Stomach smooth muscle (tissue), 2 donors: ENCODE data around the gene GRB14.

Experiments
- H3K27ac ChIP-seq: one replicate; pipeline ENCODE4 v1.7.0; 2013; ENCODE audit warnings: mild to moderate bottlenecking, low read length, inconsistent platforms
- H3K27me3 ChIP-seq, 2 donors: one replicate each; pipeline ENCODE4 v1.7.0; 2013; ENCODE audit warnings: low read length in 2 of 2; ENCODE audit not compliant: insufficient read depth in 2 of 2, control insufficient read depth in 1 of 2
- H3K36me3 ChIP-seq, 2 donors: one replicate each; pipeline ENCODE4 v1.7.0; 2013; ENCODE audit warnings: low read length in 2 of 2; ENCODE audit not compliant: control insufficient read depth in 2 of 2, insufficient read depth in 2 of 2
- H3K4me1 ChIP-seq: one replicate; pipeline ENCODE4 v1.7.0; 2013; ENCODE audit warnings: low read length; ENCODE audit not compliant: control insufficient read depth, insufficient read depth
- H3K4me3 ChIP-seq, 2 donors: one replicate each; pipeline ENCODE4 v1.7.0; 2013; ENCODE audit warnings: low read length in 2 of 2
- H3K9ac ChIP-seq, 2 donors: one replicate each; pipeline ENCODE4 v1.7.0; 2013; ENCODE audit warnings: low read length in 2 of 2, mild to moderate bottlenecking in 1 of 2
- H3K9me3 ChIP-seq, 2 donors: one replicate each; pipeline ENCODE4 v1.7.0; 2013; ENCODE audit warnings: low read length in 2 of 2; ENCODE audit not compliant: control insufficient read depth in 2 of 2
- donor health status: healthy.
- donor health status: Pancreatic carcinoma.

The GRB14 gene

GRCh38 chr2:164620873-164621763 lies at the start of gene GRB14:
Gene GRB14, minus strand, starts transcription at chr2:164621482. Its CDS starts 173 bp downstream, at chr2:164621309.
- H3K27ac ChIP-seq: no peak within 1 kb of the TSS
- H3K9me3 ChIP-seq: no peaks in the 10 kb centered on the region
- H3K36me3 ChIP-seq: no peaks in the 10 kb centered on the region
- H3K4me1 ChIP-seq: peaks cover 14% of the 10 kb centered on the region
- H3K9ac ChIP-seq: no peak within 1 kb of the TSS
- peak within 1 kb of the TSS; percentile 67 to 76 for H3K4me3 ChIP-seq
- H3K27me3 ChIP-seq: peaks cover 0 to 3% of the 10 kb centered on the region in 2 donors

- Histone ChIP-seq H3K9me3 (no peaks in the 10 kb centered on the region), H3K27me3 (no peaks in the 10 kb centered on the region), H3K27ac (no peak overlapping the region), H3K4me3 (no peak overlapping the region), H3K9ac (no peak overlapping the region), H3K4me1 (no peaks in the 10 kb centered on the region), H3K36me3 (no peaks in the 10 kb centered on the region)
Observed at GRCh38 chr2:164669291-164669690, 48.0 kb upstream of the GRB14 start.

- H3K36me3 ChIP-seq: no peaks in the 10 kb centered on the region
- no peak overlapping the region for H3K4me3 ChIP-seq
- no peaks in the 10 kb centered on the region for H3K27me3 ChIP-seq
- H3K27ac ChIP-seq: no peak overlapping the region
- H3K9ac ChIP-seq: no peak overlapping the region
- H3K4me1 ChIP-seq: no peaks in the 10 kb centered on the region
- H3K9me3 ChIP-seq: no peaks in the 10 kb centered on the region
Observed at GRCh38 chr2:164667566-164667965, 46.3 kb upstream of the GRB14 start.

- Histone ChIP-seq H3K9me3 (no peaks in the 10 kb centered on the region), H3K27me3 (no peaks in the 10 kb centered on the region), H3K4me3 (no peak overlapping the region), H3K9ac (no peak overlapping the region), H3K4me1 (peaks cover 6% of the 10 kb centered on the region), H3K27ac (no peak overlapping the region), H3K36me3 (no peaks in the 10 kb centered on the region)
Observed at GRCh38 chr2:164664070-164664469, 42.8 kb upstream of the GRB14 start.

GRCh38 chr2:164662868-164663631 lies 41.8 kb upstream of the GRB14 start:
- no peaks in the 10 kb centered on the region for H3K9me3 ChIP-seq
- H3K4me3 ChIP-seq: no peak overlapping the region
- H3K9ac ChIP-seq: no peak overlapping the region
- no peaks in the 10 kb centered on the region for H3K36me3 ChIP-seq
- no peaks in the 10 kb centered on the region for H3K27me3 ChIP-seq
- H3K4me1 ChIP-seq: peaks cover 6% of the 10 kb centered on the region
- H3K27ac ChIP-seq: no peak overlapping the region

GRCh38 chr2:164662066-164662465 lies 40.8 kb upstream of the GRB14 start:
- H3K4me1 ChIP-seq: peaks cover 6% of the 10 kb centered on the region
- no peak overlapping the region for H3K4me3 ChIP-seq
- H3K9ac ChIP-seq: no peak overlapping the region
- no peaks in the 10 kb centered on the region for H3K9me3 ChIP-seq
- no peaks in the 10 kb centered on the region for H3K27me3 ChIP-seq
- no peak overlapping the region for H3K27ac ChIP-seq
- no peaks in the 10 kb centered on the region for H3K36me3 ChIP-seq

GRCh38 chr2:164661349-164661748 lies 40.1 kb upstream of the GRB14 start:
- Histone ChIP-seq H3K9me3 (no peaks in the 10 kb centered on the region), H3K36me3 (no peaks in the 10 kb centered on the region), H3K27me3 (no peaks in the 10 kb centered on the region), H3K4me1 (peaks cover 6% of the 10 kb centered on the region), H3K27ac (no peak overlapping the region), H3K9ac (no peak overlapping the region), H3K4me3 (no peak overlapping the region)

- peaks cover 2% of the 10 kb centered on the region for H3K4me1 ChIP-seq
- H3K27ac ChIP-seq: no peak overlapping the region
- no peaks in the 10 kb centered on the region for H3K27me3 ChIP-seq
- H3K36me3 ChIP-seq: no peaks in the 10 kb centered on the region
- no peak overlapping the region for H3K9ac ChIP-seq
- H3K4me3 ChIP-seq: no peak overlapping the region
- no peaks in the 10 kb centered on the region for H3K9me3 ChIP-seq
Observed at GRCh38 chr2:164657129-164657528, 35.8 kb upstream of the GRB14 start.

- H3K27me3 ChIP-seq: no peaks in the 10 kb centered on the region
- no peak overlapping the region for H3K4me3 ChIP-seq
- no peaks in the 10 kb centered on the region for H3K9me3 ChIP-seq
- no peak overlapping the region for H3K9ac ChIP-seq
- no peaks in the 10 kb centered on the region for H3K36me3 ChIP-seq
- H3K27ac ChIP-seq: no peak overlapping the region
- no peaks in the 10 kb centered on the region for H3K4me1 ChIP-seq
Observed at GRCh38 chr2:164655750-164656149, 34.5 kb upstream of the GRB14 start.

GRCh38 chr2:164655336-164655735 lies 34.1 kb upstream of the GRB14 start:
- Histone ChIP-seq H3K9me3 (no peaks in the 10 kb centered on the region), H3K9ac (no peak overlapping the region), H3K27ac (no peak overlapping the region), H3K36me3 (no peaks in the 10 kb centered on the region), H3K27me3 (no peaks in the 10 kb centered on the region), H3K4me1 (no peaks in the 10 kb centered on the region), H3K4me3 (no peak overlapping the region)

GRCh38 chr2:164651361-164651760 lies 30.1 kb upstream of the GRB14 start:
- no peak overlapping the region for H3K4me3 ChIP-seq
- no peaks in the 10 kb centered on the region for H3K9me3 ChIP-seq
- H3K36me3 ChIP-seq: no peaks in the 10 kb centered on the region
- H3K4me1 ChIP-seq: no peaks in the 10 kb centered on the region
- H3K27ac ChIP-seq: no peak overlapping the region
- no peaks in the 10 kb centered on the region for H3K27me3 ChIP-seq
- no peak overlapping the region for H3K9ac ChIP-seq
